ENCODE measurements around the gene MUC13. TPM values are rescaled to one million over a fixed set of nuclear protein-coding genes. Genes with fewer than 3 reads are reported as not detected.

The MUC13 gene
- total RNA-seq, 1 donor, result not detected

DNA sequence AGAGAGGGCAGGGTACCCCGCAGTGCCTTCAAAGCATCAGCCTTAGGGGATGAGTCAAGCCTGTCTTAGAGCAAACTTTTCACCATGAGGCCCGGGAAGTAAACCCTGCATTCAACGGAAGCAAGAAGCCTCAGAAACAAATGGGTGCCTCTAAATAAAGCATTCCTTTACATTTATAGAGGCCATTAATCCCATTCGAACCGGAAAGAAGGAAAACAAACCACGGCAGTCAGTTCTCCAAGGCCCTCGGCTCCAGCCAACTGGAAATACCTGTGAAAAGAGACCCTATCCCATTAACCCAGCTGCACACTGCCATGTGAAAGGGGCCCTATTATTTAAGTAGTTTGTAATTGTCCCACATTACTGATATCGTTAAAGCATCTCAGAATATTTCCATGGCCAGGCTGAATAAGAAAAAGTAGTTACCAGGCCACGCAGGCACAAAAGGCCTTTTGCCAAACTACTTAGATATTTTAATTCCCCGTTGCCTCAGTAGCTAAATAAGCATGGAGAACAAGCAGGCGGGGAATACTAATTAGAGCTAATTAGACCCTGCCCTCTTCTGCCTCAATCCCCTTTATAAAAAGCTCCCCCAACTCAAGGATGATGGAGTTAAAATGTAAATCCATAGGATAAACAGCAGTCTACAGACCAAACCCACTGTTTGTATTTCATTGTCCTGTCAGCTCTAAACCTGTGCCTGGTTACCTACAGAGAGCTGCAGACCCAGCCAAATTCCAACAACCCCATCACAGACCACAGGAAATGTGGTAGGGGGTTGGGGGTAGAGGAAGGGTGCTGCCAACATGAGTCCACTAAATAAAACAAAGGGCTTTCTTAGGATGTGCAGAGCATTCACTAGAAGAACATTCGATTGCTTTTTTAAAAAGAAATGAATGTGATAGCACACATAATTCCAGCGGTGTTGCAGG, 51.5 kb downstream of the MUC13 start:
- peak overlapping the region; percentile 88 for H3K27ac ChIP-seq (ENCODE audit: low read depth, low read length)
- H3K27me3 ChIP-seq (ENCODE audit: insufficient read depth, low read length), result no peaks in the 10 kb centered on the region
- no peak overlapping the region for H2AFZ ChIP-seq (ENCODE audit: low read length)
- peaks cover 69% of the 10 kb centered on the region for H3K79me2 ChIP-seq (ENCODE audit: insufficient read depth, low read length)
- H3K4me1 ChIP-seq (ENCODE audit: insufficient read depth, low read length), result peaks cover 65% of the 10 kb centered on the region
- TF ChIP-seq, protein P1, sequence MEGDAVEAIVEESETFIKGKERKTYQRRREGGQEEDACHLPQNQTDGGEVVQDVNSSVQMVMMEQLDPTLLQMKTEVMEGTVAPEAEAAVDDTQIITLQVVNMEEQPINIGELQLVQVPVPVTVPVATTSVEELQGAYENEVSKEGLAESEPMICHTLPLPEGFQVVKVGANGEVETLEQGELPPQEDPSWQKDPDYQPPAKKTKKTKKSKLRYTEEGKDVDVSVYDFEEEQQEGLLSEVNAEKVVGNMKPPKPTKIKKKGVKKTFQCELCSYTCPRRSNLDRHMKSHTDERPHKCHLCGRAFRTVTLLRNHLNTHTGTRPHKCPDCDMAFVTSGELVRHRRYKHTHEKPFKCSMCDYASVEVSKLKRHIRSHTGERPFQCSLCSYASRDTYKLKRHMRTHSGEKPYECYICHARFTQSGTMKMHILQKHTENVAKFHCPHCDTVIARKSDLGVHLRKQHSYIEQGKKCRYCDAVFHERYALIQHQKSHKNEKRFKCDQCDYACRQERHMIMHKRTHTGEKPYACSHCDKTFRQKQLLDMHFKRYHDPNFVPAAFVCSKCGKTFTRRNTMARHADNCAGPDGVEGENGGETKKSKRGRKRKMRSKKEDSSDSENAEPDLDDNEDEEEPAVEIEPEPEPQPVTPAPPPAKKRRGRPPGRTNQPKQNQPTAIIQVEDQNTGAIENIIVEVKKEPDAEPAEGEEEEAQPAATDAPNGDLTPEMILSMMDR (IDR thresholded peaks at IDR 0.05; ENCODE audit: extremely low read depth, low read depth, low read length), result no peak
- no peaks in the 10 kb centered on the region for H4K20me1 ChIP-seq (ENCODE audit: insufficient read depth, low read length)
- DNase-seq (ENCODE audit: insufficient read length, low spot score, missing footprints), result peak; percentile 50
- no peak overlapping the region for H3K4me3 ChIP-seq (ENCODE audit: insufficient read depth, low read length)
- H3K36me3 ChIP-seq (ENCODE audit: insufficient read depth, low read length), result peaks cover 5% of the 10 kb centered on the region
- H3K9me3 ChIP-seq (ENCODE audit: low read depth, low read length), result no peaks in the 10 kb centered on the region
- peak overlapping the region; percentile 50 for H3K4me2 ChIP-seq (ENCODE audit: insufficient read depth, low read length)

DNA sequence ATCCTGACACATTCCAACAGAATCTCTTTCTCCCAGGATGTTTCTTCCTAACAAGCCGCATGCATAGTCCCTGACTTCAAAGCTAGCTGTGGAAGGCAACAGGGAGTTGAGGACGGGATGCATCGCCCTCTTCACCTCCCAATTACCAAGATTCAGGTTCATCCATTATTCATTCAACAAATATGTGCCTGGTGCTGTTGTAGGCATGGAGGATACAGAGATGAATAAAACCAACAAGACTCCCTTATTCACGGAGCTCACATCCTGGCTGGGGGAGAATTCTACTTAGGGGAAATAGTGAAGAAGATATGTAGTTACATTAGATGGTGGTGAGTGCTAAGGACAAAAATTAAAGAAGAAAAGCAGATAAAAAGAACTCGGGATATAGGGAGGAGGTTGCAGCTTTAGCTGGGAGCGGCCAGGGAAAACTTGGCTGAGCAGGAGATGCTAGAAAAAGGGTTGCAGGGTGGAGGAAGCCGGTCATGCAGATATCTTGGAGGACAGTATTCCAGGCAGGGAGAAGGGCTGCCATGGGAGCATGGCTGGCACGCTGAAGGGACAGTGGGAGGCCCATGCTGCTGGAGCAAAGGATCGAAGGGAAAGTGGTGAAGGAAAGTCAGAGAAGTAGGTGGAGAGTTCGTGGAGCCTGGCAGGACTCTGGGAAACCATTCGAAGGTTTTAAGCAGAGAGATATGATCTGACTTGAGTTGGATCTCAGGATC, 52.4 kb downstream of the MUC13 start:
- peak overlapping the region; percentile 88 for H3K27ac ChIP-seq (ENCODE audit: low read depth, low read length)
- peaks cover 74% of the 10 kb centered on the region for H3K4me1 ChIP-seq (ENCODE audit: insufficient read depth, low read length)
- H3K79me2 ChIP-seq (ENCODE audit: insufficient read depth, low read length), result peaks cover 79% of the 10 kb centered on the region
- peak; percentile 53 for DNase-seq (ENCODE audit: insufficient read length, low spot score, missing footprints)
- TF ChIP-seq, protein P1 (IDR thresholded peaks at IDR 0.05; ENCODE audit: extremely low read depth, low read depth, low read length), result no peak
- H3K36me3 ChIP-seq (ENCODE audit: insufficient read depth, low read length), result peaks cover 5% of the 10 kb centered on the region
- no peaks in the 10 kb centered on the region for H3K9me3 ChIP-seq (ENCODE audit: low read depth, low read length)
- no peaks in the 10 kb centered on the region for H3K27me3 ChIP-seq (ENCODE audit: insufficient read depth, low read length)
- peak overlapping the region; percentile 22 for H3K4me2 ChIP-seq (ENCODE audit: insufficient read depth, low read length)
- H2AFZ ChIP-seq (ENCODE audit: low read length), result no peak overlapping the region
- H3K4me3 ChIP-seq (ENCODE audit: insufficient read depth, low read length), result no peak overlapping the region
- H4K20me1 ChIP-seq (ENCODE audit: insufficient read depth, low read length), result no peaks in the 10 kb centered on the region

DNA sequence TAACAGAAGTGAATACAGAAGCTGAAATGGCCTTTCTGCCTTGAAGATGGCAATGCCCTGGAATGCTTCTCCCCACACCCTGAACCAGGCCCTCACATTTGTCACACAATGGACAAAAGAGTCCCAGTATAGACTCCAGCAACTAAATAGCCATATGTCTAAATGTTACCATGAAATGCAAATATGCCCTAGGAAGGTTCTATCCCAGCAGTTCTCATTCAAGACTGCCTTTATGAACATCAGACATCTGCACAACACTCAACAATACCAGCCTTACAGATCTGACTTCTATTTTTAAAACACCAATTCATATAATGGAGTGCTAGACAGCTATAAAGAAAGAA, 55.2 kb downstream of the MUC13 start:
- H3K36me3 ChIP-seq (ENCODE audit: insufficient read depth, low read length), result peaks cover 5% of the 10 kb centered on the region
- TF ChIP-seq, protein P1 (IDR thresholded peaks at IDR 0.05; ENCODE audit: extremely low read depth, low read depth, low read length), result no peak
- H3K27me3 ChIP-seq (ENCODE audit: insufficient read depth, low read length), result no peaks in the 10 kb centered on the region
- no peaks in the 10 kb centered on the region for H3K9me3 ChIP-seq (ENCODE audit: low read depth, low read length)
- H3K4me3 ChIP-seq (ENCODE audit: insufficient read depth, low read length), result peak overlapping the region; percentile 8
- no peaks in the 10 kb centered on the region for H4K20me1 ChIP-seq (ENCODE audit: insufficient read depth, low read length)
- H3K4me2 ChIP-seq (ENCODE audit: insufficient read depth, low read length), result peak overlapping the region; percentile 65
- H2AFZ ChIP-seq (ENCODE audit: low read length), result no peak overlapping the region
- H3K27ac ChIP-seq (ENCODE audit: low read depth, low read length), result peak overlapping the region; percentile 81
- H3K79me2 ChIP-seq (ENCODE audit: insufficient read depth, low read length), result peaks cover 90% of the 10 kb centered on the region
- no peak for DNase-seq (ENCODE audit: insufficient read length, low spot score, missing footprints)
- H3K4me1 ChIP-seq (ENCODE audit: insufficient read depth, low read length), result peaks cover 65% of the 10 kb centered on the region
